HepG2 (cell line): Measurements from ENCODE around the gene ASTN2. TPM values are rescaled to one million over a fixed set of nuclear protein-coding genes. Genes with fewer than 3 reads are reported as not detected.

Experiments used
- AGO2 ChIP-seq: fragments of 200-400 bp; formaldehyde crosslinking; optimal IDR thresholded peaks from 2 replicates; pipeline ENCODE3; 2017; ENCODE audit warnings: mild to moderate bottlenecking, low read depth, low read length, moderate library complexity
- CEBPG ChIP-seq: IDR thresholded peaks from 2 replicates; pipeline ENCODE4 v1.6.1; 2016
- CENPBD1 ChIP-seq: sonication (generic); formaldehyde crosslinking; IDR thresholded peaks from 2 replicates; pipeline ENCODE4 v1.8.0; 2022; ENCODE audit warnings: missing genetic modification reagents, low read depth, mild to moderate bottlenecking, borderline replicate concordance
- ELF1 ChIP-seq: sonication (generic); formaldehyde crosslinking; IDR thresholded peaks from 2 replicates; pipeline ENCODE4 v1.4.0; 2020; ENCODE audit warnings: missing genetic modification reagents
- ETV5 ChIP-seq: IDR thresholded peaks from 2 replicates; pipeline ENCODE4 v1.6.1; 2018; ENCODE audit warnings: missing biosample characterization, missing genetic modification reagents, inconsistent platforms, borderline replicate concordance
- FOXM1 ChIP-seq: sonication (generic); formaldehyde crosslinking; IDR thresholded peaks from 2 replicates; pipeline ENCODE4 v1.5.0; 2020; ENCODE audit warnings: missing genetic modification reagents
- HIC2 ChIP-seq: sonication (generic); formaldehyde crosslinking; IDR thresholded peaks from 2 replicates; pipeline ENCODE4 v1.9.0; 2022; ENCODE audit warnings: low read depth, missing genetic modification reagents
- HIVEP1 ChIP-seq: sonication (generic); formaldehyde crosslinking; IDR thresholded peaks from 2 replicates; pipeline ENCODE4 v1.4.0; 2020; ENCODE audit warnings: mild to moderate bottlenecking, missing genetic modification reagents
- IKZF5 ChIP-seq: IDR thresholded peaks from 2 replicates; pipeline ENCODE4 v1.6.1; 2018; ENCODE audit warnings: missing genetic modification reagents, mild to moderate bottlenecking, missing compliant biosample characterization
- JUN ChIP-seq: sonication (generic); formaldehyde crosslinking; IDR thresholded peaks from 2 replicates; pipeline ENCODE4 v1.4.0; 2020; ENCODE audit warnings: mild to moderate bottlenecking, missing genetic modification reagents
- KLF12 ChIP-seq: sonication (generic); formaldehyde crosslinking; IDR thresholded peaks from 2 replicates; pipeline ENCODE4 v1.4.0; 2020; ENCODE audit warnings: missing genetic modification reagents, borderline replicate concordance
- KMT2B ChIP-seq: IDR thresholded peaks from 2 replicates; pipeline ENCODE4 v1.6.1; 2016; ENCODE audit warnings: missing genetic modification reagents, missing compliant biosample characterization
- MTF1 ChIP-seq: sonication (generic); formaldehyde crosslinking; IDR thresholded peaks from 2 replicates; pipeline ENCODE4 v1.5.0; 2020; ENCODE audit warnings: missing genetic modification reagents
- PRDM15 ChIP-seq: sonication (generic); formaldehyde crosslinking; IDR thresholded peaks from 2 replicates; pipeline ENCODE4 v1.4.0; 2020; ENCODE audit warnings: missing genetic modification reagents
- RXRB ChIP-seq: IDR thresholded peaks from 2 replicates; pipeline ENCODE4 v1.6.1; 2016; ENCODE audit warnings: borderline replicate concordance, missing genetic modification reagents, missing compliant biosample characterization
- SRY ChIP-seq: sonication (generic); formaldehyde crosslinking; IDR thresholded peaks from 2 replicates; pipeline ENCODE4 v1.8.0; 2022; ENCODE audit warnings: mild to moderate bottlenecking, missing genetic modification reagents
- TFDP2 ChIP-seq: sonication (generic); formaldehyde crosslinking; IDR thresholded peaks from 2 replicates; pipeline ENCODE4 v1.4.0; 2020; ENCODE audit warnings: missing genetic modification reagents
- THAP8 ChIP-seq: sonication (generic); formaldehyde crosslinking; IDR thresholded peaks from 2 replicates; pipeline ENCODE4 v1.5.1; 2020; ENCODE audit warnings: missing genetic modification reagents, mild to moderate bottlenecking, borderline replicate concordance
- TOPORS ChIP-seq: sonication (generic); formaldehyde crosslinking; IDR thresholded peaks from 2 replicates; pipeline ENCODE4 v1.8.0; 2023; ENCODE audit warnings: mild to moderate bottlenecking, missing genetic modification reagents
- ZNF260 ChIP-seq: sonication (generic); formaldehyde crosslinking; IDR thresholded peaks from 2 replicates; pipeline ENCODE4 v1.4.0; 2020; ENCODE audit warnings: missing genetic modification reagents, low read depth, mild to moderate bottlenecking, borderline replicate concordance
- ZNF317 ChIP-seq: sonication (generic); formaldehyde crosslinking; IDR thresholded peaks from 2 replicates; pipeline ENCODE4 v1.5.0; 2020; ENCODE audit warnings: mild to moderate bottlenecking, missing genetic modification reagents
- ZNF768 ChIP-seq: sonication (generic); formaldehyde crosslinking; IDR thresholded peaks from 2 replicates; pipeline ENCODE4 v1.4.0; 2020; ENCODE audit warnings: missing genetic modification reagents
- polyA plus RNA-seq, 8 experiments: library from polyadenylated mRNA; depleted of rRNA in 3 of 8; stranded (reverse) in 7 of 8; unstranded in 1 of 8; fragments of >200 nt; fragmentation: Illumina TruSeq in 4 of 8; extraction: Trizol in 4 of 8; gene quantifications; 2 replicates each; pipeline versions ENCODE4 v1.2.1 to v1.2.3, GENCODE V29; 2011 to 2016; ENCODE audit warnings: low read depth in 4 of 8, missing spikeins in 1 of 8, mixed read lengths in 1 of 8; ENCODE audit not compliant: insufficient read depth in 1 of 8
- total RNA-seq, 5 experiments: library from RNA; depleted of rRNA; stranded (reverse); fragments of >200 nt; fragmentation: Illumina TruSeq; extraction: Trizol; gene quantifications; 2 replicates each; pipeline ENCODE4 v1.2.3, GENCODE V29; 2016; ENCODE audit warnings: low read depth in 1 of 5

ASTN2 gene
- total and polyA plus RNA-seq, 2 of the 13 experiments (the other 11 are each of a cell fraction or from before 2014, with no cell fraction given) = 5.2 to 13.5 TPM

GRCh38 chr9:116549061-116549664 lies 865.7 kb downstream of the ASTN2 start (continued):
- TF ChIP-seq AGO2 = no peak
- no peak for TF ChIP-seq KMT2B (CRISPR knock-in tag)
- peak; percentile 46; the same call in 1 of the 2 replicates for TF ChIP-seq ZNF317 (CRISPR knock-in tag)
- TF ChIP-seq ELF1 (CRISPR knock-in tag) = peak; percentile 75
- TF ChIP-seq MTF1 (CRISPR knock-in tag) = no peak
- no peak for TF ChIP-seq PRDM15 (CRISPR knock-in tag)
- TF ChIP-seq JUN (CRISPR knock-in tag) = no peak
- TF ChIP-seq KLF12 = no peak
- TF ChIP-seq ZNF768 (CRISPR knock-in tag) = peak; percentile 66; the same call in 1 of the 2 replicates
- no peak for TF ChIP-seq FOXM1 (CRISPR knock-in tag)
- TF ChIP-seq HIC2 (CRISPR knock-in tag) = peak; percentile 61; the same call in 1 of the 2 replicates
- TF ChIP-seq SRY (CRISPR knock-in tag) = no peak
- TF ChIP-seq ETV5 = peak; percentile 77
- peak; percentile 76; the same call in 1 of the 2 replicates for TF ChIP-seq IKZF5
- no peak for TF ChIP-seq ZNF260 (CRISPR knock-in tag)
- TF ChIP-seq RXRB (CRISPR knock-in tag) = peak; percentile 56; the same call in 1 of the 2 replicates
- TF ChIP-seq CENPBD1 = no peak
- peak; percentile 98 for TF ChIP-seq CEBPG (CRISPR knock-in tag)
- TF ChIP-seq TOPORS (CRISPR knock-in tag) = no peak
- TF ChIP-seq HIVEP1 (CRISPR knock-in tag) = no peak
- TF ChIP-seq TFDP2 = no peak
- TF ChIP-seq THAP8 (CRISPR knock-in tag) = no peak
